GM12891 (cell line): Measurements from ENCODE around the gene UBFD1.

ENCODE experiments used
- POLR2A ChIP-seq: IDR thresholded peaks from 2 replicates; pipeline ENCODE4 v1.6.1; 2011; ENCODE audit warnings: low read depth, low read length, control low read depth
- SPI1 ChIP-seq: IDR thresholded peaks from 2 replicates; pipeline ENCODE4 v1.6.1; 2011; ENCODE audit warnings: low read depth, low read length, control low read depth

DNA sequence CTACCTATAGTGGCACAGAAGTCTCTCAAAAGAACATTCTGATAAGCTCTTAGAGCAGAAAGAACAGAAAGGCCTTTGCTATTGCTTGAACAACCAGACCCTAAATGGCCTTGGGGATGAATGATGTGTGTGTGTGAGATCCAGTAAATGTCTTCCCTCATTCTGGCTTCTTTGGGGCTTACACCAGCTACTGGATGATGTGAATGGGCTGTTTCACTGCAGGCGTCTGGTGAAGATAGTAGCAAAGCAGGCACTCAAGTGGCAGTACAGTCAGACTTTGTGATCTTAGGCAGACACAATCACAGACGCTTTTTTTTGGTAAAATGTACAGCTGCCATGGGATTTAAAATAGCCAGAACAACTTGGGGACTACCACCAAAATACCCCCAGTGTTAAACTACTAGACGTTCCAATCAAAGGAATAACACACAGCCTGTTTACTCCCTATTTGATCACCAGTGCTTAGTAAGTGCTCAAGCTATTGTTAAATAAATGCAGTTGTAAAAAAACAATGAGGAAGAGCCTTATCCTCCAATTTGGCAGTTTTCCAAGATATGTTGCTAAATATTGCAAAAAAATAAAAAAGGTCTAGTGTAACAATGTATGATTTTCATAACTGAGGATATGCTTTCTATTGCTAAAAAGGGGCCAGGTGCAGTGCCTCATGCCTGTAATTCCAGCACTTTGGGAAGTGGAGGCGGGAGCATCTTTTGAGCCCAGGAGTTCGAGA is 20.7 kb downstream of the UBFD1 start:
- TF ChIP-seq SPI1 (no peak), POLR2A (no peak)
